ENCODE measurements around the gene TPCN1. TPM values are rescaled to one million over a fixed set of nuclear protein-coding genes. Genes with fewer than 3 reads are reported as not detected.
A peak's percentile ranks its signal among the peaks of the same experiment; 100 is the strongest.

Gene TPCN1
- total and polyA plus RNA-seq, 2 of the 8 experiments (the other 6 are each of a cell fraction or from before 2014, with no cell fraction given) = 14.9 to 21.4 TPM

- Histone ChIP-seq H3K9me3 (ENCODE audit: insufficient read depth in 2 of 2, low read depth in 1 of 2, low read length in 1 of 2) (no peaks in the 10 kb centered on the region; a peak in 1 of 4 replicates), H4K8ac (ENCODE audit: extremely low read depth, insufficient read depth, low read length) (no peak overlapping the region), H2AFZ (ENCODE audit: low read length) (no peak overlapping the region), H3K14ac (ENCODE audit: insufficient read length) (no peak overlapping the region), H3K23ac (ENCODE audit: insufficient read length) (no peak overlapping the region), H2BK5ac (ENCODE audit: low read depth, low read length) (no peak overlapping the region), H2BK120ac (replicated peaks; ENCODE audit: low read depth, low read length) (no peak overlapping the region), H2BK20ac (ENCODE audit: low read length) (no peak overlapping the region), H3K18ac (ENCODE audit: extremely low read depth, low read length) (no peak overlapping the region), H4K91ac (replicated peaks; ENCODE audit: insufficient read length, low read length) (no peak overlapping the region), H3K4me1 (replicated peaks in 1 of 4; ENCODE audit: control insufficient read depth in 3 of 4, insufficient read depth in 4 of 4, low read length in 3 of 4) (no peaks in the 10 kb centered on the region; a peak in 1 of 7 replicates), H3K27ac (ENCODE audit: low read depth, low read length) (no peak overlapping the region), H3K4me3 (ENCODE audit: extremely low read depth in 1 of 4, insufficient read depth in 2 of 4, low read depth in 3 of 4, low read length in 4 of 4) (no peak overlapping the region), H3K9ac (replicated peaks in 1 of 4; ENCODE audit: extremely low read depth in 1 of 4, low read depth in 3 of 4, low read length in 3 of 4) (no peak overlapping the region), H2BK15ac (ENCODE audit: low read length) (no peak overlapping the region), H2AK5ac (ENCODE audit: low read depth, low read length) (no peak overlapping the region), H4K5ac (ENCODE audit: insufficient read length, low read depth, low read length) (no peak overlapping the region), H3K4ac (replicated peaks; ENCODE audit: insufficient read length, low read depth, low read length) (no peak overlapping the region), H3K4me2 (ENCODE audit: insufficient read depth in 1 of 2, low read depth in 2 of 2, low read length in 2 of 2) (no peak overlapping the region), H3K79me2 (ENCODE audit: control insufficient read depth in 1 of 2, insufficient read depth in 2 of 2, low read length in 2 of 2) (no peaks in the 10 kb centered on the region), H3K56ac (replicated peaks; ENCODE audit: insufficient read length, low read depth, low read length) (no peak overlapping the region), H4K20me1 (replicated peaks in 1 of 2; ENCODE audit: control insufficient read depth in 1 of 2, insufficient read depth in 2 of 2, low read length in 2 of 2) (no peaks in the 10 kb centered on the region), H2BK12ac (ENCODE audit: low read depth, low read length) (peak overlapping the region; percentile 27; the same call in 1 of the 2 replicates), H3K79me1 (ENCODE audit: low read depth, low read length) (no peaks in the 10 kb centered on the region), H3K36me3 (ENCODE audit: control insufficient read depth in 2 of 4, insufficient read depth in 4 of 4, low read length in 3 of 4) (no peaks in the 10 kb centered on the region), H3K23me2 (ENCODE audit: low read depth, low read length) (no peaks in the 10 kb centered on the region), H3K27me3 (replicated peaks in 1 of 4; ENCODE audit: control insufficient read depth in 3 of 4, extremely low read depth in 1 of 4, insufficient read depth in 3 of 4, low read length in 3 of 4) (no peaks in the 10 kb centered on the region)
- TF ChIP-seq HDAC6 (IDR thresholded peaks at IDR 0.05; ENCODE audit: low read depth, low read length) (no peak), POLR2AphosphoS5 (IDR thresholded peaks at IDR 0.05; ENCODE audit: low read depth, low read length) (no peak), EGR1 (IDR thresholded peaks at IDR 0.05; ENCODE audit: borderline replicate concordance, low read depth, low read length) (no peak), KDM5A (IDR thresholded peaks at IDR 0.05; ENCODE audit: low read length) (no peak), SIRT6 (IDR thresholded peaks at IDR 0.05; ENCODE audit: low read length) (no peak), SP4 (IDR thresholded peaks at IDR 0.05; ENCODE audit: low read length) (no peak), KDM1A (IDR thresholded peaks at IDR 0.05; ENCODE audit: borderline replicate concordance, low read length) (no peak), CREB1 (IDR thresholded peaks at IDR 0.05) (no peak), POU5F1 (IDR thresholded peaks at IDR 0.05; ENCODE audit: low read depth, low read length) (no peak), ZNF274 (IDR thresholded peaks at IDR 0.05; ENCODE audit: borderline replicate concordance, extremely low read depth, low read length) (no peak), BACH1 (IDR thresholded peaks at IDR 0.05; ENCODE audit: low read length) (no peak), SP2 (IDR thresholded peaks at IDR 0.05; ENCODE audit: low read length) (no peak), CBX8 (IDR thresholded peaks at IDR 0.05; ENCODE audit: borderline replicate concordance, low read depth, low read length) (no peak), KDM4A (IDR thresholded peaks at IDR 0.05; ENCODE audit: low read depth, low read length, severe bottlenecking) (no peak), CHD1 (IDR thresholded peaks at IDR 0.05; ENCODE audit: low read depth, low read length) (no peak)
- FAIRE-seq = no peak
- DNase-seq (ENCODE audit: low read depth in 1 of 2, low spot score in 2 of 2) = no peak
- POLR2A ChIA-PET (ENCODE audit: partially characterized antibody) = interaction anchor here (0.9 to 6.8 kb wide), 5 partner anchors 9 to 84 kb away, joined by 3 to 31 read pairs (median 4); partner anchors contain the start of genes DDX54, RITA1 and TPCN1
- 96% methylated on average over 3 of the region's 3 CpGs; no CpG with 5 or more reads in 1 of the 2 experiments for WGBS, 2 experiments (ENCODE audit: extremely low coverage in 1 of 2, insufficient coverage in 1 of 2, insufficient read length in 1 of 2, insufficient replicate concordance in 2 of 2, low coverage in 1 of 2, low lambda C conversion rate in 2 of 2, missing lambda C conversion rate in 1 of 2)
- CTCF ChIA-PET (ENCODE audit: partially characterized antibody) = interaction anchor here (0.6 to 1.9 kb wide), 2 partner anchors 17 to 109 kb away, joined by 4 to 6 read pairs; partner anchors contain the start of gene TPCN1
These were observed 16.5 kb upstream of the TPCN1 start for GRCh38 chr12:113204804-113205203.

Measured in H1 (cell line).